Activated CD8-positive, alpha-beta T cell treated with anti-CD3 and anti-CD28 coated beads for 36 hours (primary cell): ENCODE data around the gene STK32A. TPM values are rescaled to one million over a fixed set of nuclear protein-coding genes. Genes with fewer than 3 reads are reported as not detected.

Experiments used
- ATAC-seq: fragments of 200-7000 bp; cut with Tn5 transposase; one replicate; pipeline ENCODE4 v1.10.0; 2021; ENCODE audit warnings: mild to moderate bottlenecking, moderate library complexity
- CTCF ChIA-PET: fragments of 350-600 bp; sonication (Branson Sonifier 250); formaldehyde crosslinking; loops from one replicate; lab custom pipeline; 2021; ENCODE audit warnings: antibody characterized with exemption; lab: Charles Lee
- POLR2A ChIA-PET: fragments of 350-600 bp; sonication (Branson Sonifier 250); formaldehyde crosslinking; loops from one replicate; lab custom pipeline; 2021; ENCODE audit warnings: antibody characterized with exemption; lab: Charles Lee
- DNase-seq: peaks from one replicate; pipeline ENCODE4 v3.0.0-alpha.2; 2020
- H3K27ac Mint-ChIP-seq: one replicate; pipeline ENCODE4 v1.8.0; 2021; ENCODE audit warnings: mild to moderate bottlenecking, mixed read lengths
- H3K27me3 Mint-ChIP-seq: one replicate; pipeline ENCODE4 v1.8.0; 2021; ENCODE audit warnings: mixed read lengths
- H3K36me3 Mint-ChIP-seq: one replicate; pipeline ENCODE4 v1.8.0; 2021; ENCODE audit warnings: low read depth, mixed read lengths
- H3K4me1 Mint-ChIP-seq: one replicate; pipeline ENCODE4 v1.8.0; 2021; ENCODE audit warnings: low read depth, mixed read lengths
- H3K4me3 Mint-ChIP-seq: one replicate; pipeline ENCODE4 v1.8.0; 2021; ENCODE audit warnings: mild to moderate bottlenecking, moderate library complexity, mixed read lengths
- H3K9me3 Mint-ChIP-seq: one replicate; pipeline ENCODE4 v1.8.0; 2021; ENCODE audit warnings: mixed read lengths
- CTCF ChIP-seq: fragments of 200-600 bp; IDR thresholded peaks from one replicate; pipeline ENCODE4 v1.8.0; 2022; ENCODE audit warnings: antibody characterized with exemption, mild to moderate bottlenecking
- intact Hi-C: fragments of 100-400 bp; cut with micrococcal nuclease; formaldehyde crosslinking; loops from one replicate; pipeline ENCODE4 v1.10.0; 2022
- total RNA-seq, 2 experiments: library from RNA; stranded (reverse); gene quantifications; one replicate each; pipeline ENCODE4 v1.2.3, GENCODE V29; 2021

Gene STK32A
- total RNA-seq, 2 experiments from 2014 or later, result not detected

GRCh38 chr5:147306351-147306750 is 71.5 kb downstream of the STK32A start:
- no peak for TF ChIP-seq CTCF
- DNase-seq (no peak), ATAC-seq (no peak)
- H3K4me3 Mint-ChIP-seq, result no peak overlapping the region
- no peaks in the 10 kb centered on the region for H3K36me3 Mint-ChIP-seq
- no peak overlapping the region for H3K27ac Mint-ChIP-seq
- CTCF ChIA-PET, result no interaction called here
- POLR2A ChIA-PET, result no interaction called here
- no peaks in the 10 kb centered on the region for H3K4me1 Mint-ChIP-seq
- intact Hi-C loops, result no loop called here
- H3K27me3 Mint-ChIP-seq, result no peaks in the 10 kb centered on the region
- H3K9me3 Mint-ChIP-seq, result no peaks in the 10 kb centered on the region

GRCh38 chr5:147307170-147307569 is 72.3 kb downstream of the STK32A start:
- ChIA-PET POLR2A (no interaction called here), CTCF (no interaction called here)
- no peaks in the 10 kb centered on the region for H3K27me3 Mint-ChIP-seq
- no peak for DNase-seq
- no peak for ATAC-seq
- no peaks in the 10 kb centered on the region for H3K9me3 Mint-ChIP-seq
- H3K4me3 Mint-ChIP-seq, result no peak overlapping the region
- no peaks in the 10 kb centered on the region for H3K4me1 Mint-ChIP-seq
- H3K27ac Mint-ChIP-seq, result no peak overlapping the region
- intact Hi-C loops, result no loop called here
- H3K36me3 Mint-ChIP-seq, result no peaks in the 10 kb centered on the region
- TF ChIP-seq CTCF, result no peak

- Mint-ChIP-seq H3K4me1 (no peaks in the 10 kb centered on the region), H3K27ac (no peak overlapping the region), H3K36me3 (no peaks in the 10 kb centered on the region), H3K4me3 (no peak overlapping the region), H3K27me3 (no peaks in the 10 kb centered on the region), H3K9me3 (no peaks in the 10 kb centered on the region)
- ATAC-seq (no peak), DNase-seq (no peak)
- POLR2A ChIA-PET, result no interaction called here
- intact Hi-C loops, result no loop called here
- CTCF ChIA-PET, result no interaction called here
- no peak for TF ChIP-seq CTCF
Measured at GRCh38 chr5:147309621-147310020, 74.8 kb downstream of the STK32A start.

- DNase-seq (no peak), ATAC-seq (no peak)
- ChIA-PET CTCF (no interaction called here), POLR2A (no interaction called here)
- Mint-ChIP-seq H3K27me3 (no peaks in the 10 kb centered on the region), H3K4me3 (no peak overlapping the region), H3K36me3 (no peaks in the 10 kb centered on the region), H3K4me1 (no peaks in the 10 kb centered on the region), H3K27ac (no peak overlapping the region), H3K9me3 (no peaks in the 10 kb centered on the region)
- TF ChIP-seq CTCF, result no peak
- intact Hi-C loops, result no loop called here
Measured at GRCh38 chr5:147310059-147310704, 75.4 kb downstream of the STK32A start.

- intact Hi-C loops, result no loop called here
- Mint-ChIP-seq H3K4me3 (no peak overlapping the region), H3K9me3 (no peaks in the 10 kb centered on the region), H3K36me3 (no peaks in the 10 kb centered on the region), H3K27ac (no peak overlapping the region), H3K4me1 (no peaks in the 10 kb centered on the region), H3K27me3 (no peaks in the 10 kb centered on the region)
- ATAC-seq, result no peak
- ChIA-PET CTCF (no interaction called here), POLR2A (no interaction called here)
- TF ChIP-seq CTCF, result no peak
- DNase-seq, result no peak
Measured at GRCh38 chr5:147317978-147318684, 83.3 kb downstream of the STK32A start.
